HG03175 (cell line): ENCODE data around the gene CNTN4.
"Not testable (repeated sequence)": the region's sequence is repeated elsewhere in the genome, so short reads cannot be mapped to it uniquely, and the experiment has no call there.

ENCODE experiments used
- ATAC-seq: cut with Tn5 transposase; IDR thresholded peaks from one replicate; pipeline ENCODE4 v1.9.1; 2021; ENCODE audit warnings: mild to moderate bottlenecking, moderate library complexity; ENCODE audit not compliant: unreplicated experiment

The CNTN4 gene

DNA sequence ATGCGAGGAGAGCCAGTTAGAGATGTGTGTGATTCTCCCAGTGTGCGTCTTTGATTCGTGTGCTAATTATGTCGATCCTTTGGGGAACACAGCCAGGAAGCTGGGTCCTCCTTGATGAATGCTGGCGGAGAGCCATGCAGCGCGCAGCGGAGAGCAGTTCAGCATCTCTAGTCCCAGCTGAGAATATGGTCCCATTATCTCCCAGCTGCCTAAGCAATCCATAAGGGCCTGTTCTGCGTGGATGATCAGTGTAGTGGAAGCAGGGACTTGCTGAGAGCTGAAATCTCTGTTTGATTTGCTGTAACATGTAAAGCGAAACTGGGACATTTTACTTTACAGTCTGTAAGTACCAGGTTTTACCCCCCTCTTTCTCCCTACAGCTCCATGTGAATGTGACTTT lies 412.7 kb downstream of the CNTN4 start:
- ATAC-seq: no peak

DNA sequence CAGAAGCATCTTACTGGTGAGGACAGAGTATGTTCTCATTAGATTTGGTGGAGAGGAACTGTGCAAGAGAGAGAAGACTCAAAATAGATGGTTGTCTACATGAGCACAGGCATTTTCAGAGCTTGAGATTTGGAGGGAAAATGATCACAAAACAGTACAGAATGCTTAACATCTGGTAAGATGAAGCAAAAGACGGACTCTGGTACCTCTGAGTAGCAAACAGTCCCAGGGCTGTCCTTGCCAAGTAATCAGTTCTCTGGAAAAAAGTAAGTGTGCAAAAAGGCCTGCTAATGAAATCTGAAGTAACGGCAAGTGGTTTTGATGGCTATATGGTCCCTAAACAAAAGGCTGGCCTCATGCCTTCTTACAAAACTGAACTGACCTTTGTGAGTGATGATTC lies 414.2 kb downstream of the CNTN4 start:
- no peak for ATAC-seq

DNA sequence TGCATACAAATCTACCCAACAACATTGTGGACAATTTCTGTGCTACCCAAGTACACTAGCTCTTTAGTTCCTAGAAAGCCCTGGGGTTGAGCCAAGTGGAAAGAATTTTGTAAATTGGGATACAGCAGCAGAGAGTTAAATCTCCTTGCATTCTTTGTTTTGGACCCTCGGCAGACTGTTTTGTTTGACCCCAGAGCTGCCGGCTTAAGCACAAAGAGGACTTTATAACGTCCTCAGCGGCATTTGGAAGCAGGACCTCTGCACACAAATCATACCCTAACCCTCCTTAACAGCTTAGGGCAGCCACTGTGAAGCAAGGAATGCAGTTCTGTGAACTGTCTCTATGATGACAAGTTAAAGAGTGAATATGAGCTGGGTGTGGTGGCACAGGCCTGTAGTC lies 415.3 kb downstream of the CNTN4 start:
- ATAC-seq: no peak

DNA sequence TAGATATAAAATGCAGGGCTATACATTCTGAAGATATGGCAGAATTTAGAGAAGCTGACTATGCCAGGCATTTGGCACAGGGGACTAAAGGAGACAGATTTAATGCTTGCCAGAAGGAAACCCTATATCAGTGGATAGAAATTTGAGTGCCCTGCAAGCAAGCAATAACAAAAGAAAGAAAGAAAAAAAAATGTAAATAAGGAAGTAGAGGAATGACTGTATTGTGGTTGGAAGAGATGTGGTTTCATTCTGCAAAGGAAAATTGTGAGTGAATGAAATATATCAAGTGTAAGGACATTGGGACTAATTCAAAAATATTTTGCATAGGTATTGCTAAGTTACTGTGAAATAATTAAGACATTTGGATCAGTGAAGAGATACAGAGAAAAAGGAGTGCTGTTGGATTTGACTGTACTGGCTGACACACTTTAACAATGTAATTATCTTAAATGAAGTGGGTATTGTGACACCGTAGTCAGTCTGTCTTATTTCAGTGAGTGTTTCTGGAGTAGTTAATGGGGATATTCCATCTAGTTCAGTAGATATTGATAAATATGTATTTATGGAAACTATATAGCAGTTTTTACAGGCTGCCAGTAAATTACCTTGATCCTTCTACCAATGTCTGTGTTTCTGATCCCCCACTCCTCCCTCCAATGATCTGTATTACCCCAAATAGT lies 418.2 kb downstream of the CNTN4 start:
- ATAC-seq: no peak

DNA sequence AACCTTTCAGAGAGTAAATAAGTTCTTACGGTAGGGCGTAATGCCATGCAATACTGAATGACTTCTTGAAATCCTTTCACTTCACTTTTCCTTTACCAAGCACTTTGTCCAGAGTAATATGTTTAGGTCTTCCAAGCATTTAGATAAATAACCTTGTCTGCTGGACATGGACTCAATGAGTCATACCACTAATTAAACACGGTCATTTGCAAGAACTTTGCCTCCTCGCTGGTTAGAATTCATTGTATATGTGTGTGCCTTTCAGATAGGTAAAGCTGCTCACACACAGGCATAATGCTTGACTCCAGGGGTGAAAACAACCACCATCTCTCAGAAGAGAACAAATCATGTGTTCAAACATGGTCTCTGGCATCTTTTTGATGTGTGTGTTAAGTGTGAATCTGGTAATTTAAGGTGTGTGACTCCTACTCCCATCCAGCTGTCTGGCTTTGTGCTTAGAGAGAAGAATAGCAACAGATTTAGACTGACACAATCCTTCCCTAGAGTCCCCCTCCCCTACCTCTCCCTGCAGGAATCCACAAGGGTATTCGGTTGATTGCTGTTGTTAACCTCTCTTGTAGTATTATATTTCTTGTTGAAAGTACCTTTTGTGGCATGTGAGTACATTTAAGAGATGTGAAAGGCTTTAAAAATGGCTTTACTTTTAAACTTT lies 419.0 kb downstream of the CNTN4 start:
- no peak for ATAC-seq

DNA sequence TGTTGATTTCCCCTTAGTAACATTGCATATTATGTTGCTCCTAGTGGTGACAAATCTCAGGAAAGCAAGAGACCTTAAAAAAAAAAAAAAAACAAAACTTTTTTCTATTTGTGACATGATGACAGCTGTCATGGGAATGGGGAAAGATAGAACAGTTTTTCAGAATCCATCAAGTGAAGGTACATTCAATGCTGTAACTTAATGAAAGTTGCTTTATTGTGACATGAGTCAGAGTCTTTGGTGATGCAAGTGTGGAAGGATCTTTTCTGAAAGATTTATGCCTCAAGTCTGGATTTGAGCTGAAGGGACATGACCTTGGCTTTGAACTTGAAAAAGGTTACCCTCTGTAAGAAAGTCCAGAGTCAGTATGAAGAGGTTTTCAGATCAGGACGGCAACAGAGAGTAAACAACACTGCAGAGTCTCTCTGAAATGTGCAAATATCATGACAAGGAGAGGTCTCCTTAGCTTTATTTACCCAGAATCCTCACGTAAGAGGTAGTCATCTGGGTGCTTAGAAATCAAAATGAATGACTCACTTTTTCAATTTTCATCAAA lies 424.7 kb downstream of the CNTN4 start:
- no peak for ATAC-seq

DNA sequence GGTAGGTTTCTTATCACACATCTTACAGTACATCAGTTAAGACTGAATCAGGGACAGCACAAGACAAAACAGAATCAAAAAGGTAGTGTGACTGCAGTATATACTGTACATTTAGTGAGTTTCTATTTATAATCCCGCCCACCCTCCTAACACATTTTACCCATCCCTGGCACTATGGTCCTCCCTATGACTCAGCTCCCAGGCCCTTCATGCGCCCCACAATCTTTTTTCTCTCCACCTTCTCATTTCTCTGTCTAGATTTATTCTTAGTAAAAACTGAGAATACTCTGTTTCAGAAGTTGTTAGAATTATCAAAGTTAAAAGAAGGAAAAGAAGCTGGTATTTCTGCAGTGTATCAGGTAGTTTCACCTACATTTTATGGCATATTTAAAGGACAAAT lies 427.3 kb downstream of the CNTN4 start:
- ATAC-seq: no peak

DNA sequence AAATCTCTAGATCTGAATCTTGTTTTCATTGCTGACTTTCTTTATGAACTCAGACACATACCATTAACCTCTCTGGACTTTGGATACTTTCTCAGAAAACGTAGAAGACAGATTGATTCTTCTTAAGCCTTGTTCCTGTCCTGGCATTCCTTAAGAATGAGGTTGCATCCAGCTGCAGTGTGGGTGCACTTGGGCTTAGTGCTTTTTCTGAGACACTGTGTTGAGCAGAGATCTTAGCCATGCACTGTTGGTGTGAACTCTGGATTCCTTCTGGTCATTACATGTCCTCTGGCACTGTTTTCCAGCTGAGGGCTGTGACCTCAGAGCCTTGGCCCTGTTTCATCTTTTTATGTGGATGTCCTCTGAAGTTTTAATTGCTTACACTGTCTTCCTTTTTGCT lies 428.3 kb downstream of the CNTN4 start:
- ATAC-seq: no peak

DNA sequence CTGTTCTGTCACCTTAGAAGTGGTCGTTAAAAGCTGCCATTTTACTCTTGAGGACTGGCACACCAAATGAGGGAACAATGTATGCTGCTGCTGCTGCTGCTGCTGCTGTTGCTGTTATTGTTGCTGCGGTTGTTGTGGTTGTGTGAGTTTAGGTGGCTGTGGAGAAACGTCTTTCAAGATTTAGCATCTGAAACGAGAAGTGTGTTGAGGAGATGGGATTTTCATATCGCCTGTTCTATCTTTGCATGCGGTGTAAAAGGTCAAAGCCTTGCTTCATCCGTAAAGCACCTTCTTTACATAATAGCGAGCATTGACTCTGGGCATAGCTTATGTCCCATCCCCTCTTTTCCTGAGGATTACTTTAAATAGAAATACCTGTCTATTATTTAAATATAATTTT lies 428.7 kb downstream of the CNTN4 start:
- ATAC-seq: not testable (repeated sequence)

DNA sequence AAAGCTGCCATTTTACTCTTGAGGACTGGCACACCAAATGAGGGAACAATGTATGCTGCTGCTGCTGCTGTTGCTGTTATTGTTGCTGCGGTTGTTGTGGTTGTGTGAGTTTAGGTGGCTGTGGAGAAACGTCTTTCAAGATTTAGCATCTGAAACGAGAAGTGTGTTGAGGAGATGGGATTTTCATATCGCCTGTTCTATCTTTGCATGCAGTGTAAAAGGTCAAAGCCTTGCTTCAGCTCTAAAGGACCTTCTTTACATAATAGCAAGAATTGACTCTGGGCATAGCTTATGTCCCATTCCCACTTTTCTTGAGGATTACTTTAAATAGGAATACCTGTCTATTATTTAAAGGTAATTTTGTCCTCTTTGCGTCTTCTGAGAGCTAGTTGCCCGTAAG lies 436.1 kb downstream of the CNTN4 start:
- not testable (repeated sequence) for ATAC-seq

DNA sequence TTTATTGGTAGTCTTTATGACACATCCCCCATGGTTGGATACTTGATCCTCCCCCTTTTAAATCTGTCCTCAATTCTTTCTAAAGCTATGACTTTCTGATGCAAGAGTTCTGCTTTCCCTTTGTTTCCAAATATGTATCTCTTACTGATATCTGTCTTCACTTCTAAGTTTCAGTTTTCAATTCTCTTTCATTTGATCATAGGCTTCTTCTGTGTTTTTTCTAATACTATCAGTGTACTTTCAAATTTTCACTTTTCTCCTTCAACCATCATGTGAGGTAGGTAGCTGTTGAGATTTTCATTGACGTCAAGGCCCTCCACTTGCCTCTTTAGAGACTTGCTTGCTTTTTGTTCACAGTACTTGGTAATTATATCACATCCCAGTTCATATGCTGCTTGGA lies 436.5 kb downstream of the CNTN4 start:
- no peak for ATAC-seq

DNA sequence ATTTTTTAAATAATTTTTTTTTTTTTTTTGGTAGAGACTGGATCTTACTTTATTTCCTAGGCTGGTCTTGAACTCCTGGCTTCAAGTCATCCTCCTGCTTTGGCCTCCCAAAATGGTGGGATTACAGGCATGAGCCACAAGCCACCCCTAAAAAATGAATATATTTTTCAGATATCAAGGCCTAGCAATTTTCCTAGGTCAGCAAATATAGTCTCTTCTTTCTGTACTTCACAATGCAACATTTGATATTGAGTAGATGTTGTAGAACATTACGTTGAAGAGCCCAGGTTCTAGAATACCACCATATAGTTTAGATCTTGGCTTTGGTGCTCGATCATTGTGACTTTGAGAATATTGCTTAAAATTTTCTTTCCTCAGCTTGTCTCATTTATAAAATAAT lies 437.9 kb downstream of the CNTN4 start:
- ATAC-seq: no peak

DNA sequence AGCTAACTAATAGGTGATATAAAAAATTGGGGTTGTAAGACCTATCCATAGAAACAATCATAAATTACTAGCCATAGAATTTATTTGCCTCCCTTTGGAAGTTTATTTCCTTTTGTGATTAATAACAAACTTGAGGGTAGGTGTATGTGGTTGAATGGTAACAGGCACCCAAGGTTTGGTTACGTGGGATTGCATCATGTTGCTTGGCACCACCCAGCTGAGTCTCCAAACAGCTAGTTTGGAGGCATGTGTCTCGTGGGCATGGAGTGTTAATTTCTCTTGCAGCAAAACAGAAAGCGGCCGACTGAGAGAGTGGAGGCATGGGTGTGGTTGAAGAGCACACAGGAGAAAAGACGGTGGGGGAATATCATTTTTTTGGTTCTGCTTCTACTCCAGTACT lies 441.4 kb downstream of the CNTN4 start:
- ATAC-seq: no peak

DNA sequence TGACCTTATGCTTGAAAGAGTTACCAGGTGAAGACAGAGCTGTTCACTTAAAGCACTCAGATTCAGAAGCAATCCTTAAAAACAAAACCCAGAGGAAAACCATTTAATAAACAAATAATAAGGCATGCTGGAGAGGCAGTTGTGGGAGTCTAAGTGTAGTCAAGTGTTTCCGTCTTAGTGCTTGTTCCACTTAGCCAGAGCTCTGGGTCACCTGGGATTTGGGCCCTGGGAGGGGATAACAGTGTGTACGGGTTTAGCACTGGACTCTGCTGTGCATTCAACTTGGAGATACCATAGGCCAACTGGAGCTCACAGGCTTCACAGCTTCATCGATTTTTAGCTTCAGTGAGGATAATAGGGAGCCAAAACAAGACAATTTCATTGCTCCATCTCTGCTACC lies 444.6 kb downstream of the CNTN4 start:
- ATAC-seq: no peak

DNA sequence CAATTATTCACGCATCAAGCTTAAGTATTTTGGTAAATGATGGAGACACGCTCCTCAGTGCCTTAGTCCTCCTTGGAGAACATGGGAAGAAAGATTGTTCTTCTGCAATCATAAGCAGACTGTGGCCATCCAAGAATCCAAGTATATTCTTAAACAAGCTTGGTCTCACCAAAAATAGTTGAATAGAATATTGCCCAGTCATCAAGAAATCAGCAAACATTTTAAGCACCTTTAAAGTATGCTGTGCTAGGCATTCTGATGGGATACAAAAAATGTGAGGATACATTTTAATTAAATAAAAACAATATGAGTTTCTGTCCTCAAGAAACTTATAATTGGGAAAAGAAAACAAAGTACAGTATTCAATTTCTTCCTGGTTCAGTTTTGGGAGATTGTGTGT lies 445.5 kb downstream of the CNTN4 start:
- ATAC-seq: no peak

DNA sequence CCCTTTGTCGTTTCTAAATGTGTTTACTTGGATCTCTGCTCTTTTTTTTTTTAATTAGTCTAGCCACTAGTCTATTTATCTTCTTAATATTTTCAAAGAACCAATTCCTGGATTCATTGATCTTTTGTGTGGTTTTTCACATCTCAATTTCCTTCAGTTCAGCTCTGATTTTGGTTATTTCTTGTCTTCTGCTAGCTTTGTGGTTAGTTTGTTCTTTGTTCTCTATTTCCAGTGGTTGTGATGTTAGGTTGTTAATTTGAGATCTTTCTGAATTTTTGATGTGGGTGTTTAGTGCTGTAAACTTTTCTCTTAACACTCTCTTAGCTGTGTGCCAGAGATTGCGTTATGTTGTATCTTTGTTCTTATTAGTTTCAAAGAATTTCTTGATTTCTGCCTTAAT lies 446.1 kb downstream of the CNTN4 start:
- ATAC-seq: no peak

DNA sequence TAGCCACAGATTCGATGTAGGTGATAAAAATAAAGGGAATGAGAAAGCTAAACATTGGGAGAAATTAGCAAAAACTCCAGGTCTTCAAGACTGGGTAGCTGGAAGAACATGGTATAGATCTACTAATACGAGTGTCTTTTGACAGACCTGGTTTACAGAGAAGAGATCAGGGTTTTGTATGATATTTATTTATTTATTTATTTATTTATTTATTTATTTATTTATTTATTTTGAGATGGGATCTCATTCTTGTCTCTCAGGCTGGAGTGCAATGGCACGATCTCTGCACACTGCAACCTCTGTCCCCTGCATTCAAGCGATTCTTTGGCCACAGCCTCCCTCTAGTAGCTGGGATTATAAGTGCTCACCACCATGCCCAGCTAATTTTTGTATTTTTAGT lies 448.4 kb downstream of the CNTN4 start:
- ATAC-seq: no peak

DNA sequence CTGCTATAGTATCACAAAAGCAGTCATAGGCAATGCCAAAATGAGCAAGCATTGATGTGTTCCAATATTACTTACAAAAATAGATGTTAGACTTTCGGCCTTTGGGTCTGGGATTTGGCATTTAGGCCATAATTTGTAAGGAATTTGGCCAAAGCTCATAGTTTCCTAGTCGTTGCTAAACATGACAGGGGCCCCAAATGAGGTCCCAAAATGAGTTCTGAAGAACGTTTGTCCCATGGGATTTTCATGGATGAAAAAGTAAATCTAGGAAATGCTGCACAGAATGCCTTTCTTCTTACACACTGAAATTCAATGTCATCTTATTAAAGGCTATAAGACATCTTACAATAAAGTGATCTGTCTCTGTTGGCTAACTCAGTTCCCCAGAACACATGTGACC lies 456.0 kb downstream of the CNTN4 start:
- ATAC-seq: no peak

DNA sequence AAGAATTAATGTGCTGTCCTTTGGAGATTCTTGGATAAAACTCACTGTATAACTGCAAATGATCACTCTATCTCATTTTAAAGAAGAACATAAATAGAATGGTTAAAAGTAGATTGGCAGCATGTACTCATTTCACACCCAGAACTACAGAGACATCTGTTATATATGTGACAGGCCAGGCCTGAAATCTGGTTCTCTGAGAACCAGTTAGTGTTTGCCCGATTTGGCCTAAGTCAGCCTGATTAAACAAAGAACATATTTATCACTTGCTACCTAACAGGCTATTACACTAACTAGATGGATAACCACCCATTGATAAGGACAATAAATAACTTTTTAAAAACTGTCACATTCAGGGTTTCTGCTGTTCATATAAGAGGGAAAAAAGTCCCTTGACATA lies 460.1 kb downstream of the CNTN4 start:
- ATAC-seq: no peak

DNA sequence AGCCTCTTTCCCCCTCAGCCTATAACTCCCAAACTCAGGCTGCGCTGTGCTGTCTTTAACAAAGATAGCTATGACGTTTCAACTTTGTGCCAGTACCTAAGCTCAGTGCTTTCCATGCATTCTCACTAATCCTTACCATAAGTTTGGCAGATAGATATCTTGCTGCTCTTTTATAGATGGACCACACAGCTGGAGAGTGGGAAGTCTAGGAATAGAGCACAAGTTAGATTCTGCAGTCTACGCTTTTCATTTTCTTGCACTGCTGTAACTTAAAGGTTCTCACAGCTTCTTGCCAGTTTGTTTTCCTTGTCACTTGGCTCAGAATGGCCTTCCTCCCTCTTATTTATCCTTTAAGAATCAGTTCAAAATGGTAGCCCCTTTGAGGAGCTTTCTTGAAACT lies 468.8 kb downstream of the CNTN4 start:
- ATAC-seq: no peak

DNA sequence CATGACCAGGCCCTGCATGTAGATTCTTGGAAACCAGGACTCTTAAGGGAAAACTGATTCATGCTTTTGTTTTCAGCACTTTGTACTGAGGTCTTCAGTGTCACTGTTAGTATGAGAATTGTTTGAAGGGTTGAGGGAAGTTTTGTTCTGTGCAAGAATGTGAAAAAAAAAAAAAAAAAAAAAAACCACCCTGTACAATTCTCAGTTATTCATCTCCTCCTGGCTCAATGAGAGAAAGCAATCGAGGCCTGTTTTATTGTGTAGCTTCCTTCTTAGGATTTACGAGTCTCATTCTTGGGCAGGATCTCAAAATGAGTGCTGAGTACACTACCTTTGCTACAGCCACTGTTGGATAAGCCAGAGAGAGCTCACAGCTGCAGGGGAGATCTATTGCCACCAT lies 469.5 kb downstream of the CNTN4 start:
- no peak for ATAC-seq

DNA sequence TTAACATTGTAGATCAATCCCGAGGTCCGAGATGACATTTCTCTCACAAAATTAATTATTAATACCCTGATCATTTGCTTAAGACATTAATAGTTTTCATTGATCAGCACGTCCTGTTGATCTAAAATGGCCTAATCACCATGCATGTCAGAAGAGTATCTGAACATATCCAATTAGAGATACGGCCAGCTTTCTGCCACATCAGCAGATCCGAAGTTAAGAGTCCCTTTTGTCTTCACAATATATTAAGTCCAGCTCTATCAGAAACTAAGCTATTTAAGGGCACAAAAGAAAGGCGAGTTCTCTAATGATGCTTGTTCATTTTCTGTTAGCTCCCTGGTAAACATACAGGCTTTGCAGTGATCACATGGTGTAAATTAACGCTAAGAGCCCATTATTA lies 470.3 kb downstream of the CNTN4 start:
- no peak for ATAC-seq

DNA sequence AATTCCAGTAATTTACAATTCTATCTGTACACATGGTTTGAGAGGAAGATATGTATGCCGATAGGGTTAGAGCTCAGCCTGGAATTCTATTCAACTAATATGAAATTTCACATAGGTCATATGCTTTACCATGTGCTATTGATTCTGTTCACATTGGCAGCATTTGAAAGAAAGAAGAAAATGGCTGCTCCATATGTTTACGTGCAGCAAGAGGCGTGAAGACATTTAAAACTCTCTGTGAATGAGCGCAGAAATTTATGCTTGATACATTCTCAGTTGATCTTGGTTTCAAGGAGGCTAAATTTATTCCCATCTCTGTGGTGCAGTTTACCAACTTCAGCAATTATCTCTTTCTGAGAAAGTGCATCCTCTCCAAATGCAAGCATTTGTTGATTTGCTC lies 478.9 kb downstream of the CNTN4 start:
- ATAC-seq: no peak
